ENCODE measurements around the gene CCNB3. TPM values are rescaled to one million over a fixed set of nuclear protein-coding genes. Genes with fewer than 3 reads are reported as not detected.

The CCNB3 gene
- total RNA-seq, 1 experiment from 2014 or later = 0.40 TPM

- DNase-seq (ENCODE audit: low read depth) = no peak
Observed at GRCh38 chrX:50375481-50376267, 171.1 kb downstream of the CCNB3 start.

- no peak for DNase-seq (ENCODE audit: low read depth)
Observed at GRCh38 chrX:50381729-50382415, 177.3 kb downstream of the CCNB3 start.

- no peak for DNase-seq (ENCODE audit: low read depth)
Observed at GRCh38 chrX:50386520-50386919, 182.0 kb downstream of the CCNB3 start.

GRCh38 chrX:50393902-50394301 lies 189.3 kb downstream of the CCNB3 start:
- no peak for DNase-seq (ENCODE audit: low read depth)

Other genes with a start within 250 kb of the CCNB3 start
- gene AKAP4, start 3.8 kb upstream of the CCNB3 start, total RNA-seq (2014; rRNA removed; shearing (Covaris generic)) = not detected in 2 replicates